ENCODE measurements around the gene TEKTIP1. TPM values are rescaled to one million over a fixed set of nuclear protein-coding genes. Genes with fewer than 3 reads are reported as not detected.

TEKTIP1 gene
- total RNA-seq, 1 experiment from 2014 or later: 0.49 TPM

GRCh38 chr19:3496392-3497273 is 42.3 kb upstream of the TEKTIP1 start:
- Mint-ChIP-seq H3K4me3 (ENCODE audit: unreplicated experiment) (no peak overlapping the region), H3K27me3 (ENCODE audit: insufficient read depth, unreplicated experiment) (no peaks in the 10 kb centered on the region), H3K9me3 (ENCODE audit: unreplicated experiment) (no peaks in the 10 kb centered on the region), H3K4me1 (ENCODE audit: insufficient read depth, unreplicated experiment) (peaks cover 17% of the 10 kb centered on the region), H3K27ac (ENCODE audit: low read depth, unreplicated experiment) (no peak overlapping the region), H3K36me3 (ENCODE audit: insufficient read depth, unreplicated experiment) (peaks cover 43% of the 10 kb centered on the region)
- intact Hi-C loops (cut with micrococcal nuclease): no loop called here
- POLR2A ChIA-PET: no interaction called here
- TF ChIP-seq, protein P1, sequence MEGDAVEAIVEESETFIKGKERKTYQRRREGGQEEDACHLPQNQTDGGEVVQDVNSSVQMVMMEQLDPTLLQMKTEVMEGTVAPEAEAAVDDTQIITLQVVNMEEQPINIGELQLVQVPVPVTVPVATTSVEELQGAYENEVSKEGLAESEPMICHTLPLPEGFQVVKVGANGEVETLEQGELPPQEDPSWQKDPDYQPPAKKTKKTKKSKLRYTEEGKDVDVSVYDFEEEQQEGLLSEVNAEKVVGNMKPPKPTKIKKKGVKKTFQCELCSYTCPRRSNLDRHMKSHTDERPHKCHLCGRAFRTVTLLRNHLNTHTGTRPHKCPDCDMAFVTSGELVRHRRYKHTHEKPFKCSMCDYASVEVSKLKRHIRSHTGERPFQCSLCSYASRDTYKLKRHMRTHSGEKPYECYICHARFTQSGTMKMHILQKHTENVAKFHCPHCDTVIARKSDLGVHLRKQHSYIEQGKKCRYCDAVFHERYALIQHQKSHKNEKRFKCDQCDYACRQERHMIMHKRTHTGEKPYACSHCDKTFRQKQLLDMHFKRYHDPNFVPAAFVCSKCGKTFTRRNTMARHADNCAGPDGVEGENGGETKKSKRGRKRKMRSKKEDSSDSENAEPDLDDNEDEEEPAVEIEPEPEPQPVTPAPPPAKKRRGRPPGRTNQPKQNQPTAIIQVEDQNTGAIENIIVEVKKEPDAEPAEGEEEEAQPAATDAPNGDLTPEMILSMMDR (IDR thresholded peaks at IDR 0.05; ENCODE audit: unreplicated experiment): no peak
- BruUV-seq (replicated peaks): no TSS peak
- no peak for DNase-seq (ENCODE audit: unreplicated experiment)
- CTCF ChIA-PET: interaction anchor here (1.4 kb wide), 1 partner anchor 11 kb away, joined by 4 read pairs; no protein-coding TSS in a partner anchor

- peaks cover 17% of the 10 kb centered on the region for H3K4me1 Mint-ChIP-seq (ENCODE audit: insufficient read depth, unreplicated experiment)
Observed at GRCh38 chr19:3497757-3498520, 41.0 kb upstream of the TEKTIP1 start.

GRCh38 chr19:3499738-3500428 is 39.1 kb upstream of the TEKTIP1 start:
- TF ChIP-seq, protein P1 (IDR thresholded peaks at IDR 0.05; ENCODE audit: unreplicated experiment): no peak
- Mint-ChIP-seq H3K36me3 (ENCODE audit: insufficient read depth, unreplicated experiment) (peaks cover 26% of the 10 kb centered on the region), H3K4me3 (ENCODE audit: unreplicated experiment) (peak overlapping the region; percentile 97), H3K27me3 (ENCODE audit: insufficient read depth, unreplicated experiment) (no peaks in the 10 kb centered on the region), H3K9me3 (ENCODE audit: unreplicated experiment) (no peaks in the 10 kb centered on the region), H3K4me1 (ENCODE audit: insufficient read depth, unreplicated experiment) (peaks cover 17% of the 10 kb centered on the region), H3K27ac (ENCODE audit: low read depth, unreplicated experiment) (peak overlapping the region; percentile 99)
- CTCF ChIA-PET: interaction anchor here (0.6 to 2.1 kb wide), 2 partner anchors 27 kb away, joined by 3 to 8 read pairs; no protein-coding TSS in a partner anchor
- DNase-seq (ENCODE audit: unreplicated experiment): no peak
- TSS peak; percentile 62 for BruUV-seq (replicated peaks)
- POLR2A ChIA-PET: interaction anchor here (0.5 to 1.7 kb wide), 7 partner anchors 10 to 701 kb away, joined by 3 to 10 read pairs (median 4); partner anchors contain the start of genes SMIM24 and SMIM44
- intact Hi-C loops (cut with micrococcal nuclease): no loop called here

More at GRCh38 chr19:3497757-3498520, 41.0 kb upstream of the TEKTIP1 start:
- peaks cover 43% of the 10 kb centered on the region for H3K36me3 Mint-ChIP-seq (ENCODE audit: insufficient read depth, unreplicated experiment)
- H3K4me3 Mint-ChIP-seq (ENCODE audit: unreplicated experiment): no peak overlapping the region
- intact Hi-C loops (cut with micrococcal nuclease): no loop called here
- TF ChIP-seq, protein P1 (IDR thresholded peaks at IDR 0.05; ENCODE audit: unreplicated experiment): no peak
- BruUV-seq (replicated peaks): no TSS peak
- no peaks in the 10 kb centered on the region for H3K27me3 Mint-ChIP-seq (ENCODE audit: insufficient read depth, unreplicated experiment)
- no peak for DNase-seq (ENCODE audit: unreplicated experiment)
- H3K9me3 Mint-ChIP-seq (ENCODE audit: unreplicated experiment): no peaks in the 10 kb centered on the region
- peak overlapping the region; percentile 79 for H3K27ac Mint-ChIP-seq (ENCODE audit: low read depth, unreplicated experiment)
- ChIA-PET POLR2A (interaction anchor here (0.5 to 1.5 kb wide), 4 partner anchors 11 to 1140 kb away, joined by 3 to 4 read pairs (median 4); no protein-coding TSS in a partner anchor), CTCF (interaction anchor here (0.7 to 1.4 kb wide), 2 partner anchors 13 to 388 kb away, joined by 4 read pairs; no protein-coding TSS in a partner anchor)
